ENCODE measurements around the gene CKAP2L.

Gene CKAP2L

GRCh38 chr2:112792419-112792818 is 28.0 kb upstream of the CKAP2L start:
- no peak for TF ChIP-seq CTCF (IDR thresholded peaks at IDR 0.05; ENCODE audit: control insufficient read depth, insufficient read depth, low read depth, low read length, missing control alignments)

DNA sequence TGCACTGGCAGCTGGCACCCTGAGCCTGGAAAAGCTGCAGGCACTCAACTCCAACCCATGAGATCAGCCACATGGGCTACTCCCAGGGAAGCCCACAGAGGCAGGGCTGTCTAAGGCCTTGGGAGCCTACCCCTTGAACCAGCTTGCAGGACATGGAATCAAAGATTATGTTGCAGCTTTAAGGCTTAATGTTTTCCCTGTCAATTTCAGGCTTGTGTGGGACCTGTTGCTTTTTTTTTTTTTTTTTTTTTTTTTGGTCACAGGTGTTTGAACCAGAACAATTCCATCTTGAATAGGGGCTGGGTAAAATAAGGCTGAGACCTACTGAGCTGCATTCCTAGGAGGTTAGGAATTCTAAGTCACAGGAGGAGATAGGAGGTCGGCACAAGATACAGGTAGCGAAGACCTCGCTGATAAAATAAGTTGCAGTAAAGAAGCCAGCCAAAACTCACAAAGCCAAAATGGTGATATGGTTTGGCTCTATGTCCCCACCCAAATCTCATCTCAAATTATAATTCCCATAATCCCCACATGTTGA is 27.4 kb upstream of the CKAP2L start:
- no peak for TF ChIP-seq CTCF (IDR thresholded peaks at IDR 0.05; ENCODE audit: control insufficient read depth, insufficient read depth, low read depth, low read length, missing control alignments)
- no peak for DNase-seq (ENCODE audit: low read depth)
- H3K4me3 ChIP-seq (ENCODE audit: control insufficient read depth, low read depth, low read length) = no peak overlapping the region

More at GRCh38 chr2:112792419-112792818, 28.0 kb upstream of the CKAP2L start:
- no peak overlapping the region for H3K4me3 ChIP-seq (ENCODE audit: control insufficient read depth, low read depth, low read length)
- no peak for DNase-seq (ENCODE audit: low read depth)

DNA sequence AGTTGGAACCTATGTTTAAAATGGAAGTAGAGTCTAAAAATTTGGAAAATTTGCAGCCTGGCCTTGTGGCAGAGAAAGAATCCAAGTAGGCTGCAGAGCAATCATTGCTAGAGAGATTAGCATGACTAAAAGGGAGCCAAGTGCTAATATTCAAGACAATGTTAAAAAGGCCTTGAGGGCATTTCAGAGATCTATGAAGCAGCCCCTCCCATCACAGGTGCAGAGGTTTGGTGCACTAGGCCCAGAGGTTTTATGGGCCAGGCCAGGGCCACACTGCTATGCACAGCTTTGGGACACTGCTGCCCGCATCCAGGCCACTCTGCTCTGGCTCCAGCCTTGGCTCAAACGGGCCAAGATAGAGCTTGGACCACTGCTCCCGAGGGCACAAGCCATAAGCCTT is 26.6 kb upstream of the CKAP2L start:
- no peak for DNase-seq (ENCODE audit: low read depth)
- no peak for TF ChIP-seq CTCF (IDR thresholded peaks at IDR 0.05; ENCODE audit: control insufficient read depth, insufficient read depth, low read depth, low read length, missing control alignments)
- no peak overlapping the region for H3K4me3 ChIP-seq (ENCODE audit: control insufficient read depth, low read depth, low read length)

- TF ChIP-seq CTCF (IDR thresholded peaks at IDR 0.05; ENCODE audit: control insufficient read depth, insufficient read depth, low read depth, low read length, missing control alignments) = no peak
- no peak for DNase-seq (ENCODE audit: low read depth)
- H3K4me3 ChIP-seq (ENCODE audit: control insufficient read depth, low read depth, low read length) = no peak overlapping the region
Measured at GRCh38 chr2:112790305-112790704, 25.9 kb upstream of the CKAP2L start.

DNA sequence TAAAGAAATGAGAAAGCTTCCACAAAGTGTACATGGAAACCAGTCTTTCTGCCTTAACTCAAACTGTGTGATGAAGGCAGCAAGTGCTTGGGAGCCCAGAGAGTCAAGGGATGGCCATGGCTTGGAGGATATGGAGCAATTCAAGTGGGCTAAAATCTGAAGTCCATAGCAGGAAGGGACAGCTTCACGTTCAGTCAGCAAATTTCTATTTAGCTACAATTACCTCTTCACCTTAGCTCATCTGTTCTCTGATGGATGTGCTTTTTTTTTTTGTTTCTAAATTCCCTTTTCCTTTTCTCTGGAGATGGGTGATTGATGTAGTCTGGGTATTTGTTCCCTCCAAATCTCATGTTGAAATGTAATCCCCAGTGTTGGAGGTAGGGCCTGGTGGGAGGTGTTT is 24.8 kb upstream of the CKAP2L start:
- no peak for TF ChIP-seq CTCF (IDR thresholded peaks at IDR 0.05; ENCODE audit: control insufficient read depth, insufficient read depth, low read depth, low read length, missing control alignments)
- no peak overlapping the region for H3K4me3 ChIP-seq (ENCODE audit: control insufficient read depth, low read depth, low read length)
- no peak for DNase-seq (ENCODE audit: low read depth)

GRCh38 chr2:112788653-112789052 is 24.2 kb upstream of the CKAP2L start:
- no peak for DNase-seq (ENCODE audit: low read depth)
- TF ChIP-seq CTCF (IDR thresholded peaks at IDR 0.05; ENCODE audit: control insufficient read depth, insufficient read depth, low read depth, low read length, missing control alignments) = no peak
- H3K4me3 ChIP-seq (ENCODE audit: control insufficient read depth, low read depth, low read length) = no peak overlapping the region

Data from AG09309 (cell line).